OCI-LY7 (cell line): ENCODE results near the gene CHD9NB. TPM values are rescaled to one million over a fixed set of nuclear protein-coding genes. Genes with fewer than 3 reads are reported as not detected.

Experiments
- BruUV-seq: library from RNA; stranded (reverse); fragments of 400-500 nt; replicated peaks from 2 replicates; lab custom pipeline; 2021; lab: Mats Ljungman, UMichigan
- CTCF ChIA-PET: fragments of 300-600 bp; sonication (Branson Sonifier 250); formaldehyde crosslinking; loops from one replicate; lab custom pipeline; 2022; ENCODE audit warnings: antibody characterized with exemption; ENCODE audit not compliant: unreplicated experiment; lab: Charles Lee
- POLR2A ChIA-PET: fragments of 300-600 bp; sonication (Branson Sonifier 250); formaldehyde crosslinking; loops from one replicate; lab custom pipeline; 2022; ENCODE audit warnings: antibody characterized with exemption; lab: Charles Lee
- DNase-seq: peaks from one replicate; pipeline ENCODE4 v3.0.0-alpha.2; 2015; ENCODE audit warnings: low spot score
- H2AFZ ChIP-seq: fragments of 200-600 bp; sonication (generic), shearing (Covaris generic); 2 replicates; pipeline ENCODE4 v1.6.1; 2014; ENCODE audit warnings: mild to moderate bottlenecking, antibody characterized with exemption, low read length, moderate library complexity
- H3K27ac ChIP-seq: fragments of 200-600 bp; sonication (generic); 2 replicates; pipeline ENCODE4 v1.5.1; 2014; ENCODE audit warnings: mixed run types, low read depth, mild to moderate bottlenecking, moderate library complexity, low read length, inconsistent platforms; ENCODE audit not compliant: poor library complexity, severe bottlenecking
- H3K36me3 ChIP-seq: fragments of 200-600 bp; sonication (generic); 2 replicates; pipeline ENCODE4 v1.6.1; 2014; ENCODE audit warnings: mild to moderate bottlenecking, antibody characterized with exemption, low read length, moderate library complexity, mixed read lengths; ENCODE audit not compliant: insufficient read depth
- H3K4me1 ChIP-seq: fragments of 200-600 bp; sonication (generic); 2 replicates; pipeline ENCODE4 v1.5.1; 2014; ENCODE audit warnings: mild to moderate bottlenecking, low read length; ENCODE audit not compliant: insufficient read depth, poor library complexity, severe bottlenecking
- H3K4me2 ChIP-seq: fragments of 200-600 bp; sonication (generic); 2 replicates; pipeline ENCODE4 v1.6.1; 2014; ENCODE audit warnings: mild to moderate bottlenecking, low read length
- H3K4me3 ChIP-seq: fragments of 200-600 bp; sonication (generic); 2 replicates; pipeline ENCODE4 v1.5.1; 2014; ENCODE audit warnings: mild to moderate bottlenecking, low read depth, low read length; ENCODE audit not compliant: poor library complexity, severe bottlenecking
- H3K79me2 ChIP-seq: fragments of 200-600 bp; sonication (generic); 2 replicates; pipeline ENCODE4 v1.6.1; 2016; ENCODE audit warnings: low read depth, mild to moderate bottlenecking, low read length, moderate library complexity, mixed read lengths; ENCODE audit not compliant: insufficient read depth
- H3K9me2 ChIP-seq: fragments of 200-600 bp; sonication (generic); 2 replicates; pipeline ENCODE4 v1.6.1; 2016; ENCODE audit warnings: mild to moderate bottlenecking, low read length, mixed read lengths; ENCODE audit not compliant: insufficient read depth
- H3K9me3 ChIP-seq: fragments of 200-600 bp; sonication (generic); 2 replicates; pipeline ENCODE4 v1.6.1; 2014; ENCODE audit warnings: mild to moderate bottlenecking, mixed run types, low read length, mixed read lengths
- H4K20me1 ChIP-seq: fragments of 200-600 bp; sonication (generic); 2 replicates; pipeline ENCODE4 v1.6.1; 2014; ENCODE audit warnings: mild to moderate bottlenecking, antibody characterized with exemption, low read length, moderate library complexity, mixed read lengths; ENCODE audit not compliant: insufficient read depth
- EZH2phosphoT487 ChIP-seq: fragments of 200-600 bp; sonication (generic); IDR thresholded peaks from 2 replicates; pipeline ENCODE4 v1.6.1; 2018; ENCODE audit warnings: low read depth, borderline replicate concordance, mild to moderate bottlenecking, mixed run types, antibody characterized with exemption, low read length, moderate library complexity, mixed read lengths
- intact Hi-C: fragments of 100-400 bp; cut with micrococcal nuclease; formaldehyde crosslinking; loops from one replicate; pipeline ENCODE4 v1.10.0; 2022; ENCODE audit not compliant: unreplicated experiment
- total RNA-seq, 2 experiments: library from RNA; depleted of rRNA in 1 of 2; stranded (reverse); fragments of >200 nt in 1 of 2; shearing (Covaris generic) in 1 of 2; gene quantifications; 2 replicates each; pipeline ENCODE4 v1.2.3, GENCODE V29; 2014 to 2022
- TF ChIP-seq, protein P1 (sequence below): fragments of 200-600 bp; sonication (generic); conservative IDR thresholded peaks from 2 replicates; pipeline ENCODE4 v1.5.1; 2014; ENCODE audit warnings: mild to moderate bottlenecking, antibody characterized with exemption, low read length, moderate library complexity, mixed read lengths

The CHD9NB gene
- total RNA-seq, 2 experiments from 2014 or later, result not detected

GRCh38 chr16:53085931-53086421 lies 33.3 kb upstream of the CHD9NB start:
- Histone ChIP-seq H3K4me2 (no peak overlapping the region), H4K20me1 (no peaks in the 10 kb centered on the region), H2AFZ (no peak overlapping the region), H3K9me2 (no peaks in the 10 kb centered on the region), H3K27ac (no peak overlapping the region), H3K4me3 (no peak overlapping the region), H3K36me3 (peaks cover 23% of the 10 kb centered on the region), H3K79me2 (peaks cover 18% of the 10 kb centered on the region), H3K9me3 (no peaks in the 10 kb centered on the region), H3K4me1 (peaks cover 41% of the 10 kb centered on the region)
- TF ChIP-seq, protein P1, sequence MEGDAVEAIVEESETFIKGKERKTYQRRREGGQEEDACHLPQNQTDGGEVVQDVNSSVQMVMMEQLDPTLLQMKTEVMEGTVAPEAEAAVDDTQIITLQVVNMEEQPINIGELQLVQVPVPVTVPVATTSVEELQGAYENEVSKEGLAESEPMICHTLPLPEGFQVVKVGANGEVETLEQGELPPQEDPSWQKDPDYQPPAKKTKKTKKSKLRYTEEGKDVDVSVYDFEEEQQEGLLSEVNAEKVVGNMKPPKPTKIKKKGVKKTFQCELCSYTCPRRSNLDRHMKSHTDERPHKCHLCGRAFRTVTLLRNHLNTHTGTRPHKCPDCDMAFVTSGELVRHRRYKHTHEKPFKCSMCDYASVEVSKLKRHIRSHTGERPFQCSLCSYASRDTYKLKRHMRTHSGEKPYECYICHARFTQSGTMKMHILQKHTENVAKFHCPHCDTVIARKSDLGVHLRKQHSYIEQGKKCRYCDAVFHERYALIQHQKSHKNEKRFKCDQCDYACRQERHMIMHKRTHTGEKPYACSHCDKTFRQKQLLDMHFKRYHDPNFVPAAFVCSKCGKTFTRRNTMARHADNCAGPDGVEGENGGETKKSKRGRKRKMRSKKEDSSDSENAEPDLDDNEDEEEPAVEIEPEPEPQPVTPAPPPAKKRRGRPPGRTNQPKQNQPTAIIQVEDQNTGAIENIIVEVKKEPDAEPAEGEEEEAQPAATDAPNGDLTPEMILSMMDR, result no peak
- TF ChIP-seq EZH2phosphoT487, result no peak
- ChIA-PET POLR2A (interaction anchor here (0.8 to 1.0 kb wide), 3 partner anchors 10 to 25 kb away, joined by 3 to 8 read pairs (median 5); no protein-coding TSS in a partner anchor), CTCF (no interaction called here)
- BruUV-seq, result no TSS peak
- intact Hi-C loops, result no loop called here
- no peak for DNase-seq

DNA sequence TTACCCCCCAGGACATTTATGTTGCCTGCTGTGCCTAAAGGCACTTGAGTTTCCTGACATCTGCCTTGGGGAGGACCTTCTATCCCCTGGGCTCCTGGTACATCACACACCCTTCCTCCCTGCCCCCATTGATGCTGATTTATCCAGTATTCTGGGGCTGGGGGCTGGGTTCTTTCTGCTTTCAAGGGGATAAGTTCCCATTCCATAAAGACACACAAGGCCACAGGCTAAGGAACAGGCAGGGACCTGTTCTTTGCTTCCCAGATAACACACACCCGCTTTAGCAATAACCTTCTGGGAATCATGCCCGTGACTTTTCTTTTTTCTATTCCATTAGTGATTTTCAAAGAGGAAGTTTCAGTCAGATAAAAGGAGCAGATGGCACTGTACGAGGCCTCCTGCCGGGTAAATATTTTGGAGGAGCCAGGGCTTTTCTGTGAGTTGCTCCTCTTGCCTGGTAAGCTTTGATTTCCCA lies 32.7 kb upstream of the CHD9NB start:
- no peak for TF ChIP-seq EZH2phosphoT487
- TF ChIP-seq, protein P1, result no peak
- ChIA-PET POLR2A (interaction anchor here (1.0 kb wide), 2 partner anchors 10 to 13 kb away, joined by 3 to 5 read pairs; no protein-coding TSS in a partner anchor), CTCF (no interaction called here)
- no peak overlapping the region for H3K27ac ChIP-seq
- H4K20me1 ChIP-seq, result no peaks in the 10 kb centered on the region
- BruUV-seq, result no TSS peak
- H3K36me3 ChIP-seq, result peaks cover 27% of the 10 kb centered on the region
- intact Hi-C loops, result no loop called here
- H3K4me1 ChIP-seq, result peaks cover 39% of the 10 kb centered on the region
- DNase-seq, result no peak
- H3K4me3 ChIP-seq, result no peak overlapping the region
- no peak overlapping the region for H2AFZ ChIP-seq
- peaks cover 21% of the 10 kb centered on the region for H3K79me2 ChIP-seq
- no peak overlapping the region for H3K4me2 ChIP-seq
- H3K9me3 ChIP-seq, result no peaks in the 10 kb centered on the region
- H3K9me2 ChIP-seq, result no peaks in the 10 kb centered on the region

GRCh38 chr16:53084746-53085334 lies 32.1 kb upstream of the CHD9NB start:
- Histone ChIP-seq H3K4me3 (no peak overlapping the region), H4K20me1 (no peaks in the 10 kb centered on the region), H2AFZ (no peak overlapping the region), H3K79me2 (peaks cover 21% of the 10 kb centered on the region), H3K36me3 (peaks cover 27% of the 10 kb centered on the region), H3K9me2 (no peaks in the 10 kb centered on the region), H3K9me3 (no peaks in the 10 kb centered on the region), H3K27ac (no peak overlapping the region), H3K4me1 (peaks cover 37% of the 10 kb centered on the region), H3K4me2 (no peak overlapping the region)
- TF ChIP-seq, protein P1, result no peak
- no peak for TF ChIP-seq EZH2phosphoT487
- ChIA-PET POLR2A (interaction anchor here (1.0 kb wide), 1 partner anchor 12 kb away, joined by 3 read pairs; no protein-coding TSS in a partner anchor), CTCF (no interaction called here)
- BruUV-seq, result no TSS peak
- intact Hi-C loops, result no loop called here
- DNase-seq, result no peak
